ENCODE data around the gene AMBRA1.

- TF ChIP-seq ZNF274 (IDR thresholded peaks at IDR 0.05; ENCODE audit: borderline replicate concordance, extremely low read depth, low read length) (no peak), YY1 (IDR thresholded peaks at IDR 0.05; ENCODE audit: low read depth, low read length) (no peak), POLR2AphosphoS5 (IDR thresholded peaks at IDR 0.05; ENCODE audit: low read depth, low read length) (no peak), RNF2 (IDR thresholded peaks at IDR 0.05; ENCODE audit: borderline replicate concordance, low read depth, low read length, missing control alignments, poor library complexity, severe bottlenecking) (no peak), MAX (IDR thresholded peaks at IDR 0.05) (no peak), SP4 (IDR thresholded peaks at IDR 0.05; ENCODE audit: low read length) (no peak), EZH2 (IDR thresholded peaks at IDR 0.05; ENCODE audit: low read depth, low read length, severe bottlenecking) (no peak), POLR2A (IDR thresholded peaks at IDR 0.05; ENCODE audit: control extremely low read depth in 1 of 2, low read depth in 2 of 2, low read length in 2 of 2) (no peak), BRCA1 (IDR thresholded peaks at IDR 0.05; ENCODE audit: low read depth, low read length) (no peak), EP300 (IDR thresholded peaks at IDR 0.05; ENCODE audit: borderline replicate concordance in 1 of 2, low read depth in 2 of 2, low read length in 2 of 2) (no peak), CTCF (IDR thresholded peaks at IDR 0.05; ENCODE audit: control extremely low read depth in 1 of 3, insufficient read depth in 1 of 3, low read depth in 1 of 3, low read length in 3 of 3) (no peak), RAD21 (IDR thresholded peaks at IDR 0.05 in 1 of 2, conservative IDR thresholded peaks at IDR 0.05 in 1 of 2; ENCODE audit: low read depth in 2 of 2, low read length in 2 of 2) (no peak), USF2 (IDR thresholded peaks at IDR 0.05; ENCODE audit: low read length) (no peak)
These were observed 121.2 kb downstream of the AMBRA1 start for GRCh38 chr11:46472662-46472994.

All from H1 (cell line).